ENCODE results near the gene SPATA46. TPM values are rescaled to one million over a fixed set of nuclear protein-coding genes. Genes with fewer than 3 reads are reported as not detected.

SPATA46 gene
- polyA plus RNA-seq, 1 donor (not counting 4 experiments of a cell fraction or from before 2014, with no cell fraction given): not detected

DNA sequence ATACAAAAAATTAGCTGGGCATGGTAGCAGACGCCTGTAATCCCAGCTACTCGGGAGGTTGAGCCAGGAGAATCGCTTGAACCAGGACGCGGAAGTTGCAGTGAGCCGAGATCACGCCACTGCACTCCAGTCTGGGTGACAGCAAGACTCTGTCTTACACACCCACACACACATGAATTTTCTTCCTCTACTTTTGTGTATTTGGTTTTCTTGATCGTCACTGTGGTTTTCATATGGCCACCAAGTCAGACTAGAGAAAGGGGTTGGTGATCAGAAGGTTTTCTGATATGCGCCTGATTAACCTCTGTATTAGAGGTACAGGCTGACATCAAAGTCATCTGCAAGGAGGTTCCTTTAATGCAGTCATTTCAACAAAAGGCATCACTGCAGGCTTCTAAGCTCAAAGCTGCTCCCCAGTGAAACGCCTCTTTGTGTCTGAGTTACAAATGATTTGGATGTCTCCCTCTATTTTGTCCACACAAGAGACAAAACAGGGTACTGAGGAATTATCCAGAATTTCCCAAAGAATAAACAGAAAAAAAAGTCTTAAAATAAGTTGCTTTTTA lies 24.2 kb upstream of the SPATA46 start:
- FAIRE-seq: no peak
- H3K36me3 ChIP-seq (ENCODE audit: control insufficient read depth in 2 of 2, extremely low read depth in 1 of 2, insufficient read depth in 2 of 2, low read length in 2 of 2): no peaks in the 10 kb centered on the region
- no peak overlapping the region for H3K9ac ChIP-seq (ENCODE audit: control insufficient read depth, extremely low read depth, insufficient read depth, low read length)
- H4K20me1 ChIP-seq (ENCODE audit: control insufficient read depth, extremely low read depth, insufficient read depth, low read length): no peaks in the 10 kb centered on the region
- no peak overlapping the region for H3K4me3 ChIP-seq (ENCODE audit: control insufficient read depth in 2 of 3, extremely low read depth in 1 of 3, insufficient read depth in 2 of 3, low read depth in 1 of 3, low read length in 3 of 3)
- H2AFZ ChIP-seq (ENCODE audit: control insufficient read depth, low read length): no peak overlapping the region
- H3K9me3 ChIP-seq (ENCODE audit: control insufficient read depth, low read depth, low read length): no peaks in the 10 kb centered on the region
- peaks cover 7% of the 10 kb centered on the region for H3K27me3 ChIP-seq (ENCODE audit: control insufficient read depth, extremely low read depth, insufficient read depth, low read length)
- H3K9me1 ChIP-seq (ENCODE audit: control insufficient read depth, extremely low read depth, insufficient read depth, low read length): no peaks in the 10 kb centered on the region
- dilution Hi-C loops (cut with MboI; ENCODE audit: extremely low pct_ligation_motif_present, low sequenced_read_pairs): no loop called here
- no peaks in the 10 kb centered on the region for H3K79me2 ChIP-seq (ENCODE audit: control insufficient read depth, insufficient read depth, low read length)
- no peak overlapping the region for H3K4me2 ChIP-seq (ENCODE audit: control insufficient read depth, extremely low read depth, insufficient read depth, low read depth, low read length)
- H3K27ac ChIP-seq (ENCODE audit: control insufficient read depth, insufficient read depth, low read length): no peak overlapping the region
- DNase-seq (ENCODE audit: low read depth, low spot score): no peak
- TF ChIP-seq, protein P1, sequence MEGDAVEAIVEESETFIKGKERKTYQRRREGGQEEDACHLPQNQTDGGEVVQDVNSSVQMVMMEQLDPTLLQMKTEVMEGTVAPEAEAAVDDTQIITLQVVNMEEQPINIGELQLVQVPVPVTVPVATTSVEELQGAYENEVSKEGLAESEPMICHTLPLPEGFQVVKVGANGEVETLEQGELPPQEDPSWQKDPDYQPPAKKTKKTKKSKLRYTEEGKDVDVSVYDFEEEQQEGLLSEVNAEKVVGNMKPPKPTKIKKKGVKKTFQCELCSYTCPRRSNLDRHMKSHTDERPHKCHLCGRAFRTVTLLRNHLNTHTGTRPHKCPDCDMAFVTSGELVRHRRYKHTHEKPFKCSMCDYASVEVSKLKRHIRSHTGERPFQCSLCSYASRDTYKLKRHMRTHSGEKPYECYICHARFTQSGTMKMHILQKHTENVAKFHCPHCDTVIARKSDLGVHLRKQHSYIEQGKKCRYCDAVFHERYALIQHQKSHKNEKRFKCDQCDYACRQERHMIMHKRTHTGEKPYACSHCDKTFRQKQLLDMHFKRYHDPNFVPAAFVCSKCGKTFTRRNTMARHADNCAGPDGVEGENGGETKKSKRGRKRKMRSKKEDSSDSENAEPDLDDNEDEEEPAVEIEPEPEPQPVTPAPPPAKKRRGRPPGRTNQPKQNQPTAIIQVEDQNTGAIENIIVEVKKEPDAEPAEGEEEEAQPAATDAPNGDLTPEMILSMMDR (optimal IDR thresholded peaks at IDR 0.05 in 1 of 3, IDR thresholded peaks at IDR 0.05 in 1 of 3, conservative IDR thresholded peaks at IDR 0.05 in 1 of 3; ENCODE audit: extremely low read depth in 1 of 3, insufficient read depth in 2 of 3, low read length in 3 of 3): no peak
- TF ChIP-seq EZH2 (IDR thresholded peaks at IDR 0.05; ENCODE audit: low read length): no peak
- peaks cover 3% of the 10 kb centered on the region for H3K4me1 ChIP-seq (ENCODE audit: control insufficient read depth, extremely low read depth, insufficient read depth, low read length)

DNA sequence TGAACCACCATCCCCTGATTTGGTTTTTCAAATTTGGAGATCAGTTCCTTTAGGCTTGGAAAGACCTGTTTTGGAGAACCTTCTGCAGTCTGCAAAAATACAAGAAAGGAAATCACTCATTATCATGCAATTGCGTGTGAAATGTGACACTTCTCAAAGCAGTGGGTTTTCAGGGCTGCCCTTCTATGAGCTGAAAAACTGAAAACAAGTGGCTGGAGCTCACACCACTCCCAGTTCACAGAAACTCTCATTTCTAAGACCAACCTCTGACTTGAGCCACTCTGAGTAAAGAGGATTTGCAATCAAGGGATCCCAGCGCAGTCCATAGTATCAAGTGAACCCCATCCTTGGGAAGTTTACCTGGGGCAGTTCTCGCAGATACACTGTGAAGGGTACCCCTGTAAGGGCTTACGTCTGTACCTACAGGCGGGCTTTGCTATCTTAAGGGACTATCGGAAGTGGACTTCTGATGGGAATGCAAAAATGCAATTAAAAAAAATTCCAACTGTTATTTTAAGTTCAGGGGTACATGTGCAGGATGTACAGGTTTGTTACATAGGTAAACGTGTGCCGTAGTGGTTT lies 22.4 kb upstream of the SPATA46 start:
- peaks cover 7% of the 10 kb centered on the region for H3K27me3 ChIP-seq (ENCODE audit: control insufficient read depth, extremely low read depth, insufficient read depth, low read length)
- no peaks in the 10 kb centered on the region for H3K36me3 ChIP-seq (ENCODE audit: control insufficient read depth in 2 of 2, extremely low read depth in 1 of 2, insufficient read depth in 2 of 2, low read length in 2 of 2)
- FAIRE-seq: no peak
- no peaks in the 10 kb centered on the region for H3K9me1 ChIP-seq (ENCODE audit: control insufficient read depth, extremely low read depth, insufficient read depth, low read length)
- dilution Hi-C loops (cut with MboI; ENCODE audit: extremely low pct_ligation_motif_present, low sequenced_read_pairs): no loop called here
- no peak overlapping the region for H3K4me2 ChIP-seq (ENCODE audit: control insufficient read depth, extremely low read depth, insufficient read depth, low read depth, low read length)
- no peak overlapping the region for H3K27ac ChIP-seq (ENCODE audit: control insufficient read depth, insufficient read depth, low read length)
- no peaks in the 10 kb centered on the region for H4K20me1 ChIP-seq (ENCODE audit: control insufficient read depth, extremely low read depth, insufficient read depth, low read length)
- H3K9ac ChIP-seq (ENCODE audit: control insufficient read depth, extremely low read depth, insufficient read depth, low read length): no peak overlapping the region
- no peaks in the 10 kb centered on the region for H3K9me3 ChIP-seq (ENCODE audit: control insufficient read depth, low read depth, low read length)
- no peak overlapping the region for H3K4me3 ChIP-seq (ENCODE audit: control insufficient read depth in 2 of 3, extremely low read depth in 1 of 3, insufficient read depth in 2 of 3, low read depth in 1 of 3, low read length in 3 of 3)
- no peaks in the 10 kb centered on the region for H3K4me1 ChIP-seq (ENCODE audit: control insufficient read depth, extremely low read depth, insufficient read depth, low read length)
- no peak for TF ChIP-seq EZH2 (IDR thresholded peaks at IDR 0.05; ENCODE audit: low read length)
- TF ChIP-seq, protein P1 (optimal IDR thresholded peaks at IDR 0.05 in 1 of 3, IDR thresholded peaks at IDR 0.05 in 1 of 3, conservative IDR thresholded peaks at IDR 0.05 in 1 of 3; ENCODE audit: extremely low read depth in 1 of 3, insufficient read depth in 2 of 3, low read length in 3 of 3): no peak
- no peaks in the 10 kb centered on the region for H3K79me2 ChIP-seq (ENCODE audit: control insufficient read depth, insufficient read depth, low read length)
- no peak for DNase-seq (ENCODE audit: low read depth, low spot score)
- H2AFZ ChIP-seq (ENCODE audit: control insufficient read depth, low read length): no peak overlapping the region

All from keratinocyte (primary cell).